HG03571 (cell line): ENCODE data around the gene TMEM121.

ENCODE experiments used
- ATAC-seq: cut with Tn5 transposase; IDR thresholded peaks from one replicate; pipeline ENCODE4 v1.9.1; 2021; ENCODE audit not compliant: unreplicated experiment

The TMEM121 gene

GRCh38 chr14:105486974-105487448 lies 39.4 kb upstream of the TMEM121 start:
- no peak for ATAC-seq

GRCh38 chr14:105487449-105487985 lies 38.9 kb upstream of the TMEM121 start:
- no peak for ATAC-seq

GRCh38 chr14:105487986-105488777 lies 38.2 kb upstream of the TMEM121 start:
- ATAC-seq, result no peak

- no peak for ATAC-seq
Measured at GRCh38 chr14:105488781-105489541, 37.4 kb upstream of the TMEM121 start.

- ATAC-seq, result no peak
Measured at GRCh38 chr14:105489542-105490266, 36.7 kb upstream of the TMEM121 start.

GRCh38 chr14:105490267-105490571 lies 36.2 kb upstream of the TMEM121 start:
- ATAC-seq, result peak; percentile 0

- peak; percentile 58 for ATAC-seq
Measured at GRCh38 chr14:105490572-105491365, 35.6 kb upstream of the TMEM121 start, which contains the start of gene TEDC1. TEDC1 (plus strand) TSS chr14:105491246; CDS start chr14:105491376, 130 bp downstream.

- ATAC-seq, result no peak
Measured at GRCh38 chr14:105491366-105491973, 34.9 kb upstream of the TMEM121 start.

GRCh38 chr14:105492031-105492970 lies 34.1 kb upstream of the TMEM121 start:
- ATAC-seq, result no peak

DNA sequence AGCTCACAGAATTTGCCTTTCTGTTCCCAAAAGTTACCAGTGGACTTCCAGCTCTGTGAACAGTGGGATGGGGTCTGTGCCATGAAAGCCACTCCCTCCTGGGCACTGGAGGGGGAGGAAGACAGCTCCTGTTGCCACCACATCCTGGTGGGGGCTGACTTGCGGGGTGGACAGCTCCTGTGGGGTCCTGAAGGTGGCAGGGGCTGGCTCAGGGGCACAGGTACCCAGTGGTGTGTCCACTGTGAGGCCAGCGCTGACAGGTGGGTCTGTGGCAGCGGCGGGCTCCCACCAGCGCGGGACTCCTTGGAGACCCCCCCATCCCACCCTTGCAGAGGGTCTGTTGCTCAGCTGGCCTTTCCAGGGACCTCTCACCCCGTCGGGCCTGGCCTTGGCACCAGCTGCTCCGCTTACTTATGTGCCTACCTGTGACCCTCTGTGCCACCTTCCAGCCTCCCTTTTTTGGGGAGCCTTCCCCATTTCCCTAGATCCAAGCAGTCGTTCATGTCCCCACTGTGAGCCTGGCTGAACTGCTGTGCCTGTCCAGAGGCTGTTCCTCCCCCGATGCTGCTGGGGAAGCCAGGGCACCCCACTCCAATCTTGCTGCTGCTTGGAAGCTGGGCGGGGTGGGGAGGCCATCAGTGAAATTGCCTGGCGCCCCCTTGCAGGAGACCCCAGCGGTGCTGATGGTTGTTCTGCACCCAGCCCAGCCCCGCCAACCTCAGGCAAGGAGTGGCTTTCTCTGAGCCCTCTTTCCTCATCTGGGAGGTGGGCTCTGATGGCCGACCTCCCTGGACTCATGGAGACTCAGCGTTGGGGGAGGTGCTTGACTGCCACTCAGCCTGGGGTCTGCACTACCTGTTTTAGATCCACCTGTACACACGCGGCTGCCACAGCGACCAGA lies 33.2 kb upstream of the TMEM121 start:
- no peak for ATAC-seq

DNA sequence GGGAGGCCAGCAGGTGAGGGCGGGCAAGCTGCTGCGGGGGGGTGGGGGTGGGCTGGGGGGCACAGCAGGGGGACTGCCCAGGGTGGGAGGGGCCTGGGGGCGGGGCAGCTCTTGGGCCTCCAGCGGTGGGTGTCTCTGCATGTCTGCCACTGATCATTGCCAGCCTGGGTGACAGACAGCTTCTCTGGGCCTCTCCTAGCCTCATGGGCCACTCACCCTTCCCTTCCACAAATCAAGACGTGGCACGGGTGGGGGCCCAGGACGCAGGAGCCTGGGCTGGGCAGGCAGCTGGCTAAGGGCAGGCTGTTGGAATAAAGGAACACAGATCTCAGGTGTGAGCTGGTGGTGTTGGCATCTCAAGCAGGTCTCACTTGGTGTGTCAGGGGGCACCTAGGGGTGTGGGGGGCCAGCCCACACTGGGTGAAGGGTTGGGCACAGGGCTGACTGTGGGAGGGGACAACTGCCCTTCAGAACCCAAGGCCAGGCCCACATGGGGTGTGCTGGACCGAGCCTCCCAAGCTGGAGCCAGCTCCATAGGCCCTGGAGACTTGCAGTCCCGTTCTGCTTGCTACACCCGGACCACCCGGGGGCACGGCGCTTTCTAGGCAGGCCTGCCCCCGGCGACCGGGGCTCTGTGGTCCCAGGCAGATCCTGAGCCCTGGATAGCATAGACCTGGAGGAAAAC lies 32.3 kb upstream of the TMEM121 start:
- no peak for ATAC-seq

DNA sequence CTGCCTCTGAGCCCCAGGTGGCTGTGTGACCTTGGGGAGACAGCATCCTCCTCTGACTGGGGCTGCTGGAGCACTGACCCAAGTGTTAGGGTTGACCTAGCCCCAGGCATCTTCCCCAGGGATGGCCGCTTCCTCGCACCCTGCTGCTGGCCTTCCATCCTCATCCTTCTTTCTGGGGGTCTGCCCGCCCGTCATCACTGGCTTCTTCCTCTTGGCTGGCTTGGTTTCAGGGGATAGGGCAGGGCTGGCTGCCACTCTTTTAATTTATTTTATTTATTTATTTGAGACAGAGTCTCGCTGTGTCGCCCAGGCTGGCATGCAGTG lies 31.8 kb upstream of the TMEM121 start:
- ATAC-seq, result no peak

- no peak for ATAC-seq
Measured at GRCh38 chr14:105495101-105495989, 31.0 kb upstream of the TMEM121 start.

- no peak for ATAC-seq
Measured at GRCh38 chr14:105495990-105496830, 30.2 kb upstream of the TMEM121 start.

DNA sequence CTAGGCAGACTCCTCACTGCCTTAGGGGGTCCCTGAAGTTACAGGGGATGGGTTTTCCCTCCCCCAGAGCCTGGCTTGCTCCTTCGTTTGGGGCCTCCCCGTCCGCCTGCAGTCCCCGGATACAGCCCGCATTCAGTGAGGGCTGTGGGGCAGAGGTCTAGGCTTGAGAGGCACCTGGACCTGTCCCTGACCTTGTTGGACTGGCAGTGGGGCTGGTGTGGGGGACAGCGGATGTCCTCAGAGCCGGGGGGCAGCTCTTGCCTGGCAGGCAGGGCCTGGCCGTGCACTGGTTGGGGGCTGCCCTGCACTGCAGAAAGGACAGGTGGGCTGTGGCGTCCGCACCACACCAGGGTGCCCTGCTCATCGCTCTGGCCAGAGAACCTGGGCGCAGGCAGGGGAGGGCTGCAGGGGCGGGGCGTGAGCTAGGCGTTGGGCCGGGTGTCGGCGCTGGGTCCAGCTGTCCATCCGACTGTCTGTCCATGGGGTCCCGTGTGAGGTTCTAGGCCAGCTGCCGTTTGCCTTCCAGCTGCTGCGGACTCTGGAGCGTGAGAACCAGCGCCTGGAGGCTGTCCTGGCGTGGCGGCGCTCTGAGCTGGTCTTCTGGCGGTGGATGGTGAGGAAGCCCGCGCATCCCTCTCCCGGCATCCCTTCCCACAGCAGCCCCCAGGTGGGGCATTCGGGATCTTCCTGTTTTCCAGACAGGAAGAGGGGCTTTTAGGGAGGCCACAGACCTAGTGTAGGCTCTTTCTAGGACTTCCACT lies 29.4 kb upstream of the TMEM121 start:
- ATAC-seq, result no peak
